Measurements from ENCODE around the gene CSGALNACT2. TPM values are rescaled to one million over a fixed set of nuclear protein-coding genes. Genes with fewer than 3 reads are reported as not detected.

The CSGALNACT2 gene
- total and polyA plus RNA-seq, 2 donors (not counting 1 experiment from before 2014, with no cell fraction given) = 10.9 to 24.0 TPM

DNA sequence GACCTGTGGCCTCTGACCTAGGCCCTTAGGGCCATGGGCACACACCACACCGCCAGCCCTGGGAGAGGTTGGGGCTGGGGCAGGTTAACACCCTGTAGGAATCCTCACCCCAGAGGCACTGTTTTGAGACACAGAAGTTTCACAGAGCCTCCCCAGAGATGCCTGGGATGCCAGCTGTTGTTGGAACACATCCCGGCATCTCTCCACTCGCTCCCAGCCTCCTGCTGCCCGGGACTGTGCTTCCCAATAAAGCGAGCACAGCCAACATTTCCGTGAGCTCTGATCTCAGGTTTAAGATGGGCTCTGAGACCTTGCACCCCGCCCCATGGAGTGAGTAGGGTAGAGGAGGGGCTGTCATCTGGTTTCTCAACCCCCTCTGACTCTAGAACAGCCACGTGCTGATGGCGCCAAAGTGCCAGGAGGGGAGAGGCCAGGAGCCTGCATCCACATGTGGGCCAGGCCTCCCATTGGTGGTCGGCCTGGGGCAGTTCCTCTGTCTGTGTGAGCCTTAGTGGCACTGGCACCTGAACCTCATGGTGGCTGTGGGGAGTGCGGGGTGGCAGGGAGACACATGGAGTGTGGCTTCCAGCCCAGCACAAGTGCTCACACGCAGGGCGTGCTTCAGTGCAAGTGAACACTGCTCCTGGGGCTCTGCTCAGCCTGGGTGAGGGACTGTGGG, 73.9 kb downstream of the CSGALNACT2 start:
- no peak overlapping the region for H3K9ac ChIP-seq (ENCODE audit: low read length)
- no peaks in the 10 kb centered on the region for H4K20me1 ChIP-seq (ENCODE audit: control insufficient read depth, insufficient read depth, low read length, poor library complexity, severe bottlenecking)
- no peak for TF ChIP-seq EZH2 (IDR thresholded peaks at IDR 0.05; ENCODE audit: borderline replicate concordance, insufficient read depth, low read depth, low read length, poor library complexity, severe bottlenecking)
- no peak for TF ChIP-seq CTCF (IDR thresholded peaks at IDR 0.05)
- no peaks in the 10 kb centered on the region for H3K27me3 ChIP-seq (replicated peaks in 1 of 4; ENCODE audit: control extremely low read depth in 1 of 4, control insufficient read depth in 3 of 4, insufficient read depth in 4 of 4, low read length in 3 of 4)
- 82% methylated on average over 13 of the region's 13 CpGs for WGBS (ENCODE audit: insufficient coverage)
- no peaks in the 10 kb centered on the region for H3K4me1 ChIP-seq (ENCODE audit: control insufficient read depth in 2 of 2, insufficient read depth in 2 of 2, low read length in 2 of 2)
- DNase-seq = no peak
- no peaks in the 10 kb centered on the region for H3K9me3 ChIP-seq (ENCODE audit: control extremely low read depth in 1 of 3, control insufficient read depth in 2 of 3, insufficient read depth in 1 of 3, low read length in 2 of 3)
- CTCF ChIA-PET = no interaction called here
- no peak overlapping the region for H3K27ac ChIP-seq (ENCODE audit: low read length in 2 of 2)
- H3K4me2 ChIP-seq (replicated peaks; ENCODE audit: low read depth, low read length, poor library complexity, severe bottlenecking) = no peak overlapping the region
- Mint-ChIP-seq H3K4me1 (no peaks in the 10 kb centered on the region), H3K4me3 (no peak overlapping the region), H3K9me3 (ENCODE audit: insufficient read depth) (no peaks in the 10 kb centered on the region), H3K27ac (no peak overlapping the region), H3K27me3 (peaks cover 7% of the 10 kb centered on the region)
- ATAC-seq (ENCODE audit: low read depth) = no peak
- H3K4me3 ChIP-seq (ENCODE audit: control extremely low read depth in 1 of 5, extremely low read depth in 1 of 5, insufficient read depth in 1 of 5, low read depth in 2 of 5, low read length in 4 of 5) = no peak overlapping the region
- H2AFZ ChIP-seq (ENCODE audit: insufficient read depth, low read depth, low read length, poor library complexity, severe bottlenecking) = no peak overlapping the region
- intact Hi-C loops (cut with micrococcal nuclease) = no loop called here
- POLR2A ChIA-PET = no interaction called here
- H3K36me3 ChIP-seq (replicated peaks in 1 of 2; ENCODE audit: control extremely low read depth in 1 of 2, control insufficient read depth in 1 of 2, extremely low read depth in 1 of 2, insufficient read depth in 2 of 2, low read length in 1 of 2) = no peaks in the 10 kb centered on the region
- no peaks in the 10 kb centered on the region for H3K79me2 ChIP-seq (ENCODE audit: control insufficient read depth, insufficient read depth, low read length)

DNA sequence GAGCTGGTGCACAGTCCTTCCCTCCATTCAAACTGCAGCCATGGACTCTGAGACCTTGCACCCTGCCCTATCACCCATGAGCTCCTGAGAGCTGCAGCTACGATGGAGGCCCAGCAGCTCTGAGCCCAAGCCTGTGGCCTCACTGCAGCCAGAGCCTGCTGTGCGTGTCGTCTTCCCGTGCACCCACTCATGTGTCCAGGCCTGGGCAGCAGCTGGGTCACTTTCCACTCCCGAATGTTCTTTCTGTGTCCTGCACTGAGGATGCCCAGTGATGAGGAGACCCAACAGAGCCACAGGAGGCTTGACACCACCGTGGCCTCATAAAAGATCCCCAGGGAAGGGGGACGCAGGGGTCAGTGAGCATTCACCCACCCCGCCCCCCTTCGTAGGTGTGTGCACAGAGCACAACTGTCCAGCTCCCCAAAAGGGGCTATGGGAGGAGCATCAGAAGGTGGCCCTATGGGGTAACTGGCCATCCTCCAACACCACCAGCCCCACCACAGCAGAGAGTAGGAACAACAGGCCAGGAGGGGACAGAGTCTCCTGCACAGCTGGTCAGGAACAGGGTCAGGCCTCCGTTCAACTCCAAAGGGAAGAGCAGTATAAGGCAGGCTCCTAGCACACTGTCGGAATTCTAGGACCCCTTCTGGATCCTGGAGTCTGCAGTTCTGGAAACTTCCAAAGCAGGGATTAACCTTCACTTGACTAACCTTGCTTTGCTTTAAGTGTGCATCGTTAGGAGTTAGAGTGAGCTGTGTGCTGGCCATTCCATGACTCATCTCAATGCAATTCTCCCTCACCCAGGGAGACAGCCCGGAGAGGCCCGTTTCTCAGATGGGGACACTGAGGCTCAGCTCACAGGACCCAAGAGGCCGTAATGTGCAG, 76.1 kb downstream of the CSGALNACT2 start:
- no peak overlapping the region for H2AFZ ChIP-seq (ENCODE audit: insufficient read depth, low read depth, low read length, poor library complexity, severe bottlenecking)
- peaks cover 17% of the 10 kb centered on the region for H3K27me3 Mint-ChIP-seq
- no peak overlapping the region for H3K4me3 ChIP-seq (ENCODE audit: control extremely low read depth in 1 of 5, extremely low read depth in 1 of 5, insufficient read depth in 1 of 5, low read depth in 2 of 5, low read length in 4 of 5)
- H3K79me2 ChIP-seq (ENCODE audit: control insufficient read depth, insufficient read depth, low read length) = no peaks in the 10 kb centered on the region
- ChIA-PET CTCF (no interaction called here), POLR2A (no interaction called here)
- no peaks in the 10 kb centered on the region for H3K36me3 ChIP-seq (replicated peaks in 1 of 2; ENCODE audit: control extremely low read depth in 1 of 2, control insufficient read depth in 1 of 2, extremely low read depth in 1 of 2, insufficient read depth in 2 of 2, low read length in 1 of 2)
- ATAC-seq (ENCODE audit: low read depth) (no peak), DNase-seq (no peak)
- no peak for TF ChIP-seq CTCF (IDR thresholded peaks at IDR 0.05)
- TF ChIP-seq EZH2 (IDR thresholded peaks at IDR 0.05; ENCODE audit: borderline replicate concordance, insufficient read depth, low read depth, low read length, poor library complexity, severe bottlenecking) = no peak
- no peak overlapping the region for H3K27ac Mint-ChIP-seq
- H3K9ac ChIP-seq (ENCODE audit: low read length) = no peak overlapping the region
- no peaks in the 10 kb centered on the region for H4K20me1 ChIP-seq (ENCODE audit: control insufficient read depth, insufficient read depth, low read length, poor library complexity, severe bottlenecking)
- no peaks in the 10 kb centered on the region for H3K4me1 Mint-ChIP-seq
- no peak overlapping the region for H3K4me3 Mint-ChIP-seq
- WGBS (ENCODE audit: insufficient coverage) = 87% methylated on average over 10 of the region's 15 CpGs
- no peaks in the 10 kb centered on the region for H3K9me3 ChIP-seq (ENCODE audit: control extremely low read depth in 1 of 3, control insufficient read depth in 2 of 3, insufficient read depth in 1 of 3, low read length in 2 of 3)
- no peak overlapping the region for H3K4me2 ChIP-seq (replicated peaks; ENCODE audit: low read depth, low read length, poor library complexity, severe bottlenecking)
- no peaks in the 10 kb centered on the region for H3K4me1 ChIP-seq (ENCODE audit: control insufficient read depth in 2 of 2, insufficient read depth in 2 of 2, low read length in 2 of 2)
- intact Hi-C loops (cut with micrococcal nuclease) = no loop called here
- H3K27me3 ChIP-seq (replicated peaks in 1 of 4; ENCODE audit: control extremely low read depth in 1 of 4, control insufficient read depth in 3 of 4, insufficient read depth in 4 of 4, low read length in 3 of 4) = no peaks in the 10 kb centered on the region
- H3K27ac ChIP-seq (ENCODE audit: low read length in 2 of 2) = no peak overlapping the region
- H3K9me3 Mint-ChIP-seq (ENCODE audit: insufficient read depth) = no peaks in the 10 kb centered on the region

Data from B cell (primary cell).